22Rv1 (cell line): ENCODE results near the gene PDGFD.

Experiments
- ZFX ChIP-seq: fragments of 450-650 bp; IDR thresholded peaks from 2 replicates; pipeline ENCODE4 v1.6.1; 2017; ENCODE audit warnings: antibody characterized with exemption, borderline replicate concordance
- TF ChIP-seq, protein P1 (sequence below): fragments of 450-650 bp; IDR thresholded peaks from 2 replicates; pipeline ENCODE4 v1.5.1; 2017; ENCODE audit warnings: mild to moderate bottlenecking

- TF ChIP-seq, protein P1, sequence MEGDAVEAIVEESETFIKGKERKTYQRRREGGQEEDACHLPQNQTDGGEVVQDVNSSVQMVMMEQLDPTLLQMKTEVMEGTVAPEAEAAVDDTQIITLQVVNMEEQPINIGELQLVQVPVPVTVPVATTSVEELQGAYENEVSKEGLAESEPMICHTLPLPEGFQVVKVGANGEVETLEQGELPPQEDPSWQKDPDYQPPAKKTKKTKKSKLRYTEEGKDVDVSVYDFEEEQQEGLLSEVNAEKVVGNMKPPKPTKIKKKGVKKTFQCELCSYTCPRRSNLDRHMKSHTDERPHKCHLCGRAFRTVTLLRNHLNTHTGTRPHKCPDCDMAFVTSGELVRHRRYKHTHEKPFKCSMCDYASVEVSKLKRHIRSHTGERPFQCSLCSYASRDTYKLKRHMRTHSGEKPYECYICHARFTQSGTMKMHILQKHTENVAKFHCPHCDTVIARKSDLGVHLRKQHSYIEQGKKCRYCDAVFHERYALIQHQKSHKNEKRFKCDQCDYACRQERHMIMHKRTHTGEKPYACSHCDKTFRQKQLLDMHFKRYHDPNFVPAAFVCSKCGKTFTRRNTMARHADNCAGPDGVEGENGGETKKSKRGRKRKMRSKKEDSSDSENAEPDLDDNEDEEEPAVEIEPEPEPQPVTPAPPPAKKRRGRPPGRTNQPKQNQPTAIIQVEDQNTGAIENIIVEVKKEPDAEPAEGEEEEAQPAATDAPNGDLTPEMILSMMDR = no peak
- TF ChIP-seq ZFX = no peak
Observed at GRCh38 chr11:103880968-103881367, 283.0 kb downstream of the PDGFD start.
